GM12875 (cell line): Measurements from ENCODE around the gene LRRC27.

Source experiments
- H3K4me3 ChIP-seq: one replicate; pipeline ENCODE4 v1.5.1; 2011; ENCODE audit warnings: low read depth, low read length, control low read depth
- TF ChIP-seq, protein P1 (sequence below): IDR thresholded peaks from 2 replicates; pipeline ENCODE4 v1.5.1; 2011; ENCODE audit warnings: low read depth, mild to moderate bottlenecking, control low read depth, inconsistent platforms, low read length, moderate library complexity, borderline replicate concordance; ENCODE audit not compliant: insufficient read depth

The LRRC27 gene

DNA sequence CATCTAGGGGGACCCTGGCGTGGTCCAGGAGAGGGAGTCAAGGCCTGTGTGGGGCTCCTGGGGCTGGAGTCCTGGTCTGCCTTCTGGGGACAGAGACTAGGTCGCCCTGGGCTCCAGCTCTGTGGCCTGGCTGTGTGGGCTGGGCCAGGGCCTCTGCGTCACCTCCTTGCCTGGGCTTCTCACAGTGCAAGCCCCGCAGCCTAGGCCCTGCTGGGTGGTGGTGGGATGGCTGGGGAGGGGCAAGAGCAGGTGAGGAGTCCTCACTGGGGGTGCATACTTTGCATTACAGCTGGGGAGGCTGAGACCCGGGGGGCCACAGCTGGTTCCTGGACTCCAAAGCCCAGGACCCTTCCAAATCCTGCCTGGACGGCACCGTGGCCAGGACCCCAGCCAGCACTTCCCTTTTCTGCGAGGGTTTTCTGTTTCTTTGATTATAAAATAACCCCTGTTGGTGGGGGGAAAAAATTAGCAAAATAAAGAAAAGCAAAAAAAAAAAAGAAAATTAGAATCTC, 88.5 kb downstream of the LRRC27 start:
- TF ChIP-seq, protein P1, sequence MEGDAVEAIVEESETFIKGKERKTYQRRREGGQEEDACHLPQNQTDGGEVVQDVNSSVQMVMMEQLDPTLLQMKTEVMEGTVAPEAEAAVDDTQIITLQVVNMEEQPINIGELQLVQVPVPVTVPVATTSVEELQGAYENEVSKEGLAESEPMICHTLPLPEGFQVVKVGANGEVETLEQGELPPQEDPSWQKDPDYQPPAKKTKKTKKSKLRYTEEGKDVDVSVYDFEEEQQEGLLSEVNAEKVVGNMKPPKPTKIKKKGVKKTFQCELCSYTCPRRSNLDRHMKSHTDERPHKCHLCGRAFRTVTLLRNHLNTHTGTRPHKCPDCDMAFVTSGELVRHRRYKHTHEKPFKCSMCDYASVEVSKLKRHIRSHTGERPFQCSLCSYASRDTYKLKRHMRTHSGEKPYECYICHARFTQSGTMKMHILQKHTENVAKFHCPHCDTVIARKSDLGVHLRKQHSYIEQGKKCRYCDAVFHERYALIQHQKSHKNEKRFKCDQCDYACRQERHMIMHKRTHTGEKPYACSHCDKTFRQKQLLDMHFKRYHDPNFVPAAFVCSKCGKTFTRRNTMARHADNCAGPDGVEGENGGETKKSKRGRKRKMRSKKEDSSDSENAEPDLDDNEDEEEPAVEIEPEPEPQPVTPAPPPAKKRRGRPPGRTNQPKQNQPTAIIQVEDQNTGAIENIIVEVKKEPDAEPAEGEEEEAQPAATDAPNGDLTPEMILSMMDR, result no peak
- H3K4me3 ChIP-seq, result no peak overlapping the region

DNA sequence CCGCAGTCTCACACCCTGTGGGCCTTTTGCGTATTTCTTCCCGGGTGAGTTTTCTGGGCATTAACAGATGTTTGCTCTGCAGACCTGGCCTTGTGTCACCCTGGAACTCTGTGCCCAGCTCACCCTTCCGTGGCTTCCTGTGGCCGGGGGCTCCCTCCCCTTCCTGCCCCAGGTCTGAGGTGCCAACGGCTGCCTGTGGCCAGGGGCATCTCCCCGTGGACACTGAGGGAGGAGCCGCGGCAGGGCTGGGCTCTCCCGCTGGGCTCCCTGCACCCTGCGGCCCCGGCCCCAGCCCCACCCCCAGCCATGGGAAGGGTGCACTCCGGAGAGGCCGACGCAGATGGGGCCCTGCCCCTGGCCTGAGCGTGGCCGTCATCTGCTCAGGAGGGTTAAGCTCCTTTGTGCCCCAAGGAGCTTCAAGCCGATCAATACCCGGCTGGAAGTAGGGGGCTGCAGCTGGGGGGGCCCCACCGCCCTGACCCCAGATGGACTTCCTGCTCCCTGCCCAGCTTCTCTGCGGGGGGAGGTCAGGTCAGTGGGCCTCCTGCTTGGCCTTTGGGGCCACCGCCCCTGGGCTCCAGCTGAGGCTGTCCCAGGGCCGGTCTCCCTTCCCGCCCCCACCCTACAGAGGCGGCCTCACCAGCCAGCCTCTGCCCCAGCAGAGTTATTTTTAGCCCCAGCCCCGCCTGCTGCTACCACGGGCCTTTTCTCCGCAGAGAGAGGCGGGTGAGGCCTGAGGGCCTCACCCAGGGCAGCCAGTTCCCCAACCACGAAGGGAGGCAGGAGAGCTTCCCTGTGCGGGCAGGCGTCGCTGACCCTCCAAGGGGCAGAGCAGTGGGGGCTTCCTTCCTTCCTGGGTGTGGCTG, 89.2 kb downstream of the LRRC27 start:
- H3K4me3 ChIP-seq, result no peak overlapping the region
- TF ChIP-seq, protein P1, result no peak

DNA sequence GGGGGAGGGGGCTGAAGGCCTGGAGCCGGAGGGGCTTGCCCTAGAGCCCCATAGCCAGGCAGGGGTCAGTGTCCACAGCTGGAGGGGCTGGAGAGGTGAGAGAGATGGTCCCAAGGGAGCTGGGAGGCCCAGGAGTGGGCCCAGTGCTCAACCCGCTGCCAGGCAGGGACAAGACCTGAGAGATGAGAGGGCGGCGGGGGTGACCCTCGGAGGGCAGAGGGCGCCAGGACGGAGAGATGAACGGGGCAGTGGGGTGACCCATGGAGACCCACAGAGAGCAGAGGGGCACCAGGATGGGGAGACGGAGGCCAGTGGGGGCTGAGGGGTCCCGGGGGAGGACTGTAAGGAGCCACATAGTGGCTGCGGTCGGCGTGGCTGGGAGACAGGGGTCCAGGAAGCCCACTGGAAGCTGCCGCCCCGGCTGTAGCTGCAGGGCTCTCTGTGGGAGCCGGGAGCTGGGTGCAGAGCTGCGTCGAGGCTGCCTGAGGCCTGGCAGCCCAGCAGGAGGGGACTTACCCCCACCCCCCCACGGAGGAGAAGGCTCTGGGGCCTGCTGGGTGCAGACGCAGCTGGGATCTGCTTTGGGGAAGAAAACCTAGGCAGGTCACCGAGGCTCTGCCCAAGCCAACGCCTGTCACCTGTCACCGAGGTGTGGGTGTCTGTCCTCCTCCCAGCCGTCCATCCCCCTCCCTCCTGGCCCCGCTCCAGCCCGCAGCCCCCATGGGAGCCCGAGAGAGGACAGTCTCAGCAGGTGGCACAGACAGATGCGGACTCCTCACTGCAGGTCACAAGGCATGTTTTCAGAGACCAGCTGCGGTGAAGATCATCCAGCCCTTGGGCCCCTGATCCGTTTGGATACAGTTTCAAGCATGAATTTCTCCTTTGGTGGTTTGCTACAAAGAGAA, 90.1 kb downstream of the LRRC27 start:
- TF ChIP-seq, protein P1, result no peak
- no peak overlapping the region for H3K4me3 ChIP-seq

DNA sequence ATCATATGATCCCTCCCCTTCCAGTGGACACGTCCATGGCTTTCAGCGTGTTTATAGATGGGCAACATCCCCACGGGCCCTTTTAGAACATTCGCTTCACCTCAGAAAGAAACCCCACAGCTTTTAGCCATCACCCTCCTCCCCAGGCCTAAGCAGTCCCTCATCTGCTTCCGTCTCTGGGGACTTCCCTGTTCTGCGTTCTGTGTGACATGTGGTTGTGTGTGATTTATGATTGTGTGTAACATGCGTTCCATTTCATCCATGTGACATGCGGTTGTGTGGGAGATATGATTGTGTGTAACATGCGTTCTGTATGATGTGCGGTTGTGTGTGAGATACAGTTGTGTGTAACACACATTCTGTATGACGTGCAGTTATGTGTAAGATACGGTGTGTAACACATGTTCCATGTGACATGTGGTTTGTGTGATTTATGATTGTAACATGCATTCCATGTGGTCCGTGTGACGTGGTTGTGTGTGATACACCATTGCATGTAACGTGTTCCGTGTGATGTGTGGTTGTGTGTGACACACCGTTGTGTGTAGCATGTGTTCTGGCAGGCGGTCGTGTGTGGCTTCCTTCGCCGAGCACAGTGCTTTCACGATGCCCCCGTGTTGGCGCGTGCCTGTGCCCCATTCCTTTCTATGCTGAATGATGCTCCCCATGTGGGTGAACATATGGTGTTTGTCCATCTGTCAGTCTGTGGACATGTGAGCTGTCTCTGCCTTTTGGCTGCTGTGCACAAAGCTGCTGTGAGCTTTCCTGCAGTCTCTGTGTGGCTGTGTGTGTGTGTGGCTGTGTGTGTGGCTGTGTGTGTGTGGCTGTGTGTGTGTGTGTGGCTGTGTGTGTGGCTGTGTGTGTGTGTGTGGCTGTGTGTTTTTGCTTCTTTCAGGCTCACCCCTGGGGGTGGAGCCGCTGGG, 91.2 kb downstream of the LRRC27 start:
- TF ChIP-seq, protein P1, result no peak
- H3K4me3 ChIP-seq, result no peak overlapping the region

DNA sequence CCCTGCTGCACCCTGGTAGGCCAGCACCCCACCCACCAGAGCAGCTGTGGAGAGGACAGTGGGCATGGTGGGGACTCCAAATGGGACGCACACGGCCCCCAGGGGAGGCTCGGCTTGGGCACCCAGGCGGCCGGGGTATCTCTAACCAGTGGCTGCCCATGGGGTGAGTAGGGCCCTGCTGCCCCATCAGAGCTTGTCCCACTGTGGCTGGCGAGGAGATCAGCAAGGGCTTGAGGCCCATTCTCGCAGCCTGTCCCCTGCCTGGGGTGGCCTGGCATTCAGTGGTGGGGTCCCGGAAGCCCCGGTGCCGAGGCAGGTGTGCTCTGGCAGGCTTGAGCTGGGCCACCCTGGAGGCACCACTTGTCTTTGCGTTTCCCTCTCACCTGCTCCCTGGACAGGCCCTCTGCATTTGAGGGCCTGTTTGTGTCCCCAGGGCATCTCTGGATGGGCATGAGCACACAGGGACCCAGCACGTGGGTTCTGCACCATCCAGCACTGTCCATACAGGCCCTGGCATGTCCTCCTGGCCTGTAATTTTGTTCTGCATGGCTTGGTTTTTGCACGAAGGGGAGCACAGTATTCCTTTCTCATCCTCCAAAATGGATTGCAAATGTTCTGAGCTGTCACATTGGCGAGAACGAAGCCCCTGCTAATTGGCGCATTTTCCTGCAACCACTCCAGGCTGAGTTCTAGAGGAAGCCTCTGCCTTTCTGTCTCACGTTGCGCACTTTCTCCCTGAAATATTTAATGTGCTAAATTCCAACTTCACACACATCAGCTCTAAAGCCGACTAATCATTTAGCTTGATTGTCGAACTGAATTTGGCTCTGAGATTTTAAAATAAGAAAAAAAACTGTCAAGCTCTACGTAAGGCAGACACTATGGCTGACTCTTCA, 92.2 kb downstream of the LRRC27 start:
- H3K4me3 ChIP-seq, result no peak overlapping the region
- TF ChIP-seq, protein P1, result no peak
